Thyroid gland (tissue), 4 donors: ENCODE measurements around the gene CCDC78.

Experiments used
- POLR2A ChIP-seq, 2 donors: fragments of 450-650 bp; IDR thresholded peaks; one replicate each; pipeline ENCODE4 v1.6.1; 2017; ENCODE audit warnings: antibody characterized with exemption in 2 of 2, mild to moderate bottlenecking in 2 of 2, moderate library complexity in 1 of 2
- TF ChIP-seq, protein P1 (sequence below), 6 experiments: fragments of 200-600 bp in 3 of 6; fragments of 450-650 bp in 3 of 6; sonication (generic) in 3 of 6; IDR thresholded peaks; one replicate each; pipeline ENCODE4 v1.5.1; 2016 to 2019; ENCODE audit warnings: antibody characterized with exemption in 6 of 6, mild to moderate bottlenecking in 2 of 6, inconsistent platforms in 1 of 6, moderate library complexity in 1 of 6

DNA sequence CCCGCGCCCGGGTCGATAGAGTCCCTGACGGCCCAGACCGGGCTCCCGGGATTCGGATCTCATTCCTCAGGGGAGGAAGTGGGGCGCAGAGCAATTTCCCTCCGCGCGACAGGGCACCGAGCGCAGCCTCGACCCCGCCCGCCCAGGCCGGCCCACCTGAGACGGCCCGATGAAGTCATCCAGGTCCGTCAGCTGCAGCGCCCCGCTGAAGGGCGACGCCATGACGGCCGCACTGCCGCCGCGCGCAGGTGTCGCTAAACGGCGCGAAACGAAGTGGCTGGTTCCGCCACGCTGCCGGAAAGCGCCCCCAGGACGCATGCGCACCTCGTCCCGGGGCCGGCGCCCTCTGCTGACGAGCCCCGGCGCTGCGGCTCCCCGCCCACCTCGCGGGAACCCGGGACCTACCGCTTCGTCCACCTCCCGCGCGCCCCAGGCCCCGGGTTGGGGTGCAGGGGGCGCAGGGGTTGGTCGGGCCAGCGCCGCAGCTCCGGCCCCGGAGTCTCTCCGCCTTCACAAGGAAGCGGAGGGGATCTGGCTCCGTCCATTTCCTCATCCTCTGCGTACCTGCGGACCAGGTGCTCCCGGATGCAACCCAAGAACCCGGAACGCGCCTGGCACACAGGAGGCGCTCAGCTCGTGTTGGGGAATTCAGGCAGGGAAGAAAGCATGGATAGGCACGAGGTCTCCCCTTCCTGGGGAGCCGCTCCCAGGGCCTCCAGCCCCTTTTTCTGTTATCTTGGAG, 14.7 kb upstream of the CCDC78 start, which contains the start of gene CIAO3:
- TF ChIP-seq, protein P1, sequence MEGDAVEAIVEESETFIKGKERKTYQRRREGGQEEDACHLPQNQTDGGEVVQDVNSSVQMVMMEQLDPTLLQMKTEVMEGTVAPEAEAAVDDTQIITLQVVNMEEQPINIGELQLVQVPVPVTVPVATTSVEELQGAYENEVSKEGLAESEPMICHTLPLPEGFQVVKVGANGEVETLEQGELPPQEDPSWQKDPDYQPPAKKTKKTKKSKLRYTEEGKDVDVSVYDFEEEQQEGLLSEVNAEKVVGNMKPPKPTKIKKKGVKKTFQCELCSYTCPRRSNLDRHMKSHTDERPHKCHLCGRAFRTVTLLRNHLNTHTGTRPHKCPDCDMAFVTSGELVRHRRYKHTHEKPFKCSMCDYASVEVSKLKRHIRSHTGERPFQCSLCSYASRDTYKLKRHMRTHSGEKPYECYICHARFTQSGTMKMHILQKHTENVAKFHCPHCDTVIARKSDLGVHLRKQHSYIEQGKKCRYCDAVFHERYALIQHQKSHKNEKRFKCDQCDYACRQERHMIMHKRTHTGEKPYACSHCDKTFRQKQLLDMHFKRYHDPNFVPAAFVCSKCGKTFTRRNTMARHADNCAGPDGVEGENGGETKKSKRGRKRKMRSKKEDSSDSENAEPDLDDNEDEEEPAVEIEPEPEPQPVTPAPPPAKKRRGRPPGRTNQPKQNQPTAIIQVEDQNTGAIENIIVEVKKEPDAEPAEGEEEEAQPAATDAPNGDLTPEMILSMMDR (IDR thresholded peaks at IDR 0.05): peak; percentile 68 to 99 (median 90)
- peak in 1 of 2 donors; percentile 71 for TF ChIP-seq POLR2A (IDR thresholded peaks at IDR 0.05)
